T-helper 1 cell (primary cell): ENCODE measurements around the gene PLA2G4E.

ENCODE experiments used
- DNase-seq, 5 donors: peaks; one replicate each; pipeline ENCODE4 v3.0.0-alpha.2; 2012 to 2020

The PLA2G4E gene

DNA sequence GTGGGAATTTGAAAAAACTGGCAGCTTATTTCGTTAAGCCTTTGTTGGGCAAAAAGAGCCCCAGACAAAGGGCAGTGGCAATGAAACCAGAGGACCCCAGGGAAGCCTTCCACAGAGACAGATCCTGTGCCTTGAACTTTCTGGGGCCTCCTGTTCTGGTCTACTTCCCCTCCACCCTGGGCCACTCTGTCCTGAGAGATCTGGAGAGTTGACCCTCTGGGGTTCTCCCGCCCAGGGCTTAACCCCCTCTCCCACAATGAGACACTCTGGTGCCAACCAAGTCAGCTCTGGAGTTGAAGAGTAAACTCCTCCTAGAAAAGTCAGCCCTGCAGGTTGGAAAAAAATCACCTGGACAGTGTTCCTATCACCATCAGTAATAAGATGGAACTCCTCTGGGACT, 69.3 kb downstream of the PLA2G4E start:
- no peak for DNase-seq

DNA sequence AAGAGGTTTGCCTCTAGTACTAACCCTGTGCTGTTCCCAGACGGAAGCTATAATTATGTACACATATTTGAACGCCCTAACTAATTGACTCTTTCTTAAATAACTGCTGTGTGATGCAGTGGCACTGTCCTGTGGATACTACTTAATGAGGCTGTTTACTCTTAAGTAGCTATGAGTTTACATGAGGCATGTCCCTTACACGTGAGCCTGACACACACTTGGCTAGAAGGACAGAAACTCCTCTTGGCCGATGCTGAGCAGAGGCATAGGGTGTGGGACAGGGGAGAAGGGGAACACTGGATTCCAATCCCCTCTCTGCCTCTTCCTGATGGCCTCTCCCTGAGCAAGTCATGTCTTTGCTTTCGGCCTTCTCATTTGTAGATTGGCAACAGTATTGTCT, 70.4 kb downstream of the PLA2G4E start:
- no peak for DNase-seq

- no peak for DNase-seq
Measured at GRCh38 chr15:41950127-41950483, 70.7 kb downstream of the PLA2G4E start.

DNA sequence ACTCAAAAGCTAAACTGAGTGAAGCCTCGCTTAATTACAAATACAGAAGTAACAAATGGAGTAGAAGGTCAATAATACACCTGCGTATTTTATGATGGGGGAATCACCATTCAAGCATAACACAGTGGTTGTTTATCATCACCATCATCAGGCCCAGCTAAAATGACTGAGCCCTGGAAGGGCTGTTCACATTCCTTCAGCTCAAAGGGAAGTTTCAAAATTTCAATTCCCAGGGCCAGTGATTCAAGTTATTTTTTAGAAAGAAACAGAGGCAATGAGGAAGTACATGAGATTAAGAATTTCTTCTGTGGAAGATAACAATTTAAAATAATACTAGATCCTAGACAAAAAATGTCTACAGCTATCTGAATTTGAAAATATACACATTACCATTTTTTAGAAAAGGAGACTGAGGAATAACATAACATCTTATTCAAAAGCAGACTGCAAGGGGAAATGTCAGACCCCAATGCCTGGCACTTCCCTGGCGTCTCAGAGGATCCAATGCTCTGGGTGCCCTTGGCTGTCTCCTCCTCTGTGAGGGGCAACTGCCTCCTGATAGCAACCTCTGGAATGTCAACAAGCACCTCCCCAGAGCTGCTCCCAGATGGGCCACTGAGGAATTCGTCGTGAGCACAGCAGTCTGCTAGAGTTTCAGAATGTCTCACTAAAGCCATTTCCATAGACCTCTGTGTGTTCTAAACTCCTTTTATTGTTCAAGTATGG, 71.3 kb downstream of the PLA2G4E start:
- no peak for DNase-seq

DNA sequence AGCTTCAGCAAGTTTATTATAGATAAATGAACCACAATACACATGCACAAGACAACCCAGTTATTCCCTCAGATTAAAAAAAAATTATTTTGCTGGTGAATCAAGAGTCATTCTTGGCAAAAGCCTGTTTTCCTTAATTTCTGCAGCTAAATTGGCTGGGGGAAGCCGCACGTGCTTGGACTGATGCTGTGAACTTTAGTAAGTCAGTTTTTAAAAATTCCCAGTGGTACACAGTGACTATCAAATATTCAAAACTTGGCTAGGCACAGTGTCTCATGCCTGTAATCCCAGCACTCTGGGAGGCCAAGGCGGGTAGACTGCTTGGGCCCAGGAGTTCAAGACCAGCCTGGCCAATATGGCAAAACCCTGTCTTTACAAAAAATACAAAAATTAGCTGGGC, 72.4 kb downstream of the PLA2G4E start:
- no peak for DNase-seq

DNA sequence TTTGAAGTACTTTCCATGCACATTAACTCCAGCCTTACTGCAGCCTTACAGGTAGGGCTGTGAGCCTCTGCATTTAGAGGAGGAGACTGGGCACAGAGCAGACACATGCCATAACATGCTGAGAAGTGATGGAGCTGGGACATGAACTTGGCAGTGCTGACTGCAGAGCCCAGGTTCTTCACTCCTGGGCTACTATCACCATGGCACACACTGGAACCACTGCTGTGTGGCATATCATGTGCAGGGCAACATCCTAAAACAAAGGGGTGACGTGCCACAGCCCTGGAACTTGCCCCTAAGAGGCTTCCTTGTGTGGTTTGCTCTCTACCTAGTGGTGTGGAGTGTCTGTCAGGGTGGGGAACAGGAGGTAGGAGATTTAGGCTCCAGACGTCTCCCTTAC, 73.9 kb downstream of the PLA2G4E start:
- no peak for DNase-seq

DNA sequence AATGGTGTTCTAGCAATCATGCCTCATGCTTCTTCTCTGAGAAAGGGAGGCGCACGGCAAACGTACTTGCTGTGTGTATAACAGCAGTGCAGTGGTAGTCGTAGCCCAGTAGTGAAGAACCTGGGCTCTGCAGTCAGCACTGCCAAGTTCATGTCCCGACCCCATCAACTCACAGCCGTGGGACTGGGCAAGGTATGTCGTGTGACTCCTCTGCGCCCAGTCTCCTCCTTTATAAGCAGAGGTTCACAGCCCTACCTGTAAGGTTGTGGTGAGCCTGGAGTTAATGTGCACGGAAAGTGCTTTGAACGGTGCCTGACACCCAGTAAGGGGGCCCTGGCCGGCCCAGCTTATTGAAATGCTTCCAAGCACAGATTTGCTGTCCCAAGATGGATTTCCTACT, 75.1 kb downstream of the PLA2G4E start:
- DNase-seq = no peak

GRCh38 chr15:41945221-41945620, 75.6 kb downstream of the PLA2G4E start:
- DNase-seq = no peak

DNA sequence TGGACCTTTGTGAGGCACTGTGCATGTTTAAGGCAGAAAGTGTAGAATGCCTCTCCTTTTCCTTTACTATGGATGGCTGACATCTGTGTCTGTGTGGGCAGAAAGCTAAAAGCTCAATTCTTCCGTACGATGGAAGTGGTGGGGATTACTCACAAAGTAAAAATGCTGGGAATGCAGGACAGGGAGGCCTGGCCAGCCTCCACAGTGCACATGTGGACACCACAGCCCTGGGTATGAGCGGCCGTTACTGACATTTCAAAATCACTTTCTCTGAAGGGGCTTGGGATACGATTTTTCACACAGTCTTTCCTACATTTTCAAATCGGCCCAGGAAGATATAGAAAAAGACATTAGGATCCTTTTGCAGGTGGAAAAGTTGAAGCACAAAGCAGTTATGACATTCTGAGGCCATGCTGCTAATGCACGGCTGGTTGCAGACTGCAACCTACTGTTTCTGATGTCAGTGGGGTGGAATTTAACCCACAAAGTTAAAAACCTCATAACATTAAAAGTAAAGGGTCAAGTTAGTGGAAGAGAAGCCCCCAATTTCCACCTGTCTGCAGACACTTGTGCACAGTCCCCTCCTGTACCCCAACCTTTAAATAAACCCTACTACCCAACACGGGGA, 76.4 kb downstream of the PLA2G4E start:
- no peak for DNase-seq

- DNase-seq = no peak
Measured at GRCh38 chr15:41943543-41944312, 77.1 kb downstream of the PLA2G4E start.

DNA sequence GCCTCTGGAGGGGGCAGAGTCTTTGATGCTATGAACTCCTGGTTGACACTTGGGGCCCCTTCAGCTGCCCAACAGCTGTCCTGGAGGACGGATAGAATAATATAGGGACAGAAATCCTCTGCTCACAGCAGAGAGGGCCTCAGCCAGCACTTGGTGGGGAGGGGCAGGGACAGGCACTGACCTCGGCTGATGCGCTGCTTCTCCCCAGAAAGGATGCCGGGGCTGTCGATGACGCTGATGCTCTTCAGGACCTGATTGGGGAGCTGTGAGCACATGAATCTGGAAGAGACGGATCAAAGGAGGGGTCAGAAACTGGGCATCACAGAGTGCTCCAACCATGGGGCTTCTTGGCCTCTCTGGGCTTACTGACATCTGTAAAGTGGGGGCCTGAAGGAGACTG, 78.0 kb downstream of the PLA2G4E start:
- no peak for DNase-seq

DNA sequence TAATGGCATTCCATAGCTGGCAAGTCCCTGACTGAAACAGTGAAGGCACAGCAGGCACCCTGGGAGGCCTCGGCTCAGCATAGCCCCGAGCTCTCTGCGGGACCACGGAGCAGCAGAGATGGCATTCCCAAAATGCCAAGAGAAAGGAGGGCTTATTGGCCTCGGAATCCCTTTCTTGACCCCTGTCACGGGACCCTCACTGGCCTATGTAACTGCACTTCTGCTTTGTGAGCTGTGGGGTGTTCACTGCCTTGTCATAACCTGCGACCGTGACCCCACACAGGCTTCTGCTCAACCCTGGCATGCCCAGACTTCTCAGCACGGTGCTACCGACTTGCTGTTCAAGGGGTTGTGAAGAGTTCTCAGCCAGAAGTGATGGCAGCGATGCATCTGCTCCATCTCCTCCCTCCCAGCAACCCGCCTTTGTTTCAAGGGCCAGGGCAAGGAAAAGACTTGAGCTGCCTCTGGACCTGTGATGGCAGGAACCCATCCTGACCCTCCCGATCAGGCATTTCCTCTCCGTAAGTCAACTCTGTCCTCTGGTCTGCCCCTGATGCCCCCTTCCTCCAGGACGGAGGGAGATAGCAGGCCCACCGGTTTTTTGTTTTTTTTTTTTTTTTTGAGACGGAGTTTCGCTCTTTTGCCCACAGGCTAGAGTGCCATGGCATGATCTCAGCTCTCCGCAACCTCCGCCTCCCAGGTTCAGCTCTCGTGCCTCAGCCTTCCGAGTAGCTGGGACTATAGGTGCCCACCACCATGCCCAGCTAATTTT, 79.0 kb downstream of the PLA2G4E start:
- no peak for DNase-seq

DNA sequence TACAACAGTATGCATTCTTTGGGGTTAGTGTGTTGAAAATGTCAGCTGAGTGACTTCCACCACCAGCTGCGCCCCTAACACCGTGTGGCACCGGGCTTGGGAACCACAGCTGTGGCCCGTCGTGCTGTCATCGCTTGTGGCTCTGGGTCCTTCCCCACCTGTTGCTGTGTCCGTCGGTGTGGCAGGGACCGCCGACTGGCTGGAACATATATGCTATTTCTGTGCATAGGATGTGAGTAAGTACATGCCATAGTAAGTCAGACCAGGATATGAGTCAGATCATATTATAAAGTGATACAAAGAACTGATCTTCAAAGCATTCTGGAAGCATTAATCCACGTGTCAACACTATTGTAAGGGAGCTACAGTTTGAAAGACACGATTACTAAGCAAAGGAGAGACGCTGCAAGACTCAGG, 80.4 kb downstream of the PLA2G4E start:
- DNase-seq = peak in 1 of 5 donors; percentile 81

DNA sequence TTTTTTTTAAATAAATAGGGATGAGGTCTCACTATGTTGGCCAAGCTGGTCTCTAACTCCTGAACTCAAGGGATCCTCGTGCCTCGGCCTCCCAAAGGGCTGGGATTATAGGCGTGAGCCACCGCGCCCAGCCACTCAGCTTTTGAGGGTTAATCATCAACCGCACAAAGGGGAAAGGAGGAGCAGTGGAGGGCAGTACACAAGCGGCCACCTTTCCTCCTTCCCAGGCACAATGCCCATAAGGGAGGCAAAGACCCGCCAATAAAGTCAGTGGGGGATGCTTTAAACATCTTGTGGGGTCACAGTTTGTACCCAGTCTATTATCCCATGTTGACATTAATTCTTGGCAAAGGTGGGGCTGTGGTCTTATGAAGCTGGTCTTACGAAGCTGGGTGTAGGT, 80.9 kb downstream of the PLA2G4E start:
- no peak for DNase-seq

GRCh38 chr15:41937568-41937923, 83.3 kb downstream of the PLA2G4E start:
- DNase-seq = no peak

DNA sequence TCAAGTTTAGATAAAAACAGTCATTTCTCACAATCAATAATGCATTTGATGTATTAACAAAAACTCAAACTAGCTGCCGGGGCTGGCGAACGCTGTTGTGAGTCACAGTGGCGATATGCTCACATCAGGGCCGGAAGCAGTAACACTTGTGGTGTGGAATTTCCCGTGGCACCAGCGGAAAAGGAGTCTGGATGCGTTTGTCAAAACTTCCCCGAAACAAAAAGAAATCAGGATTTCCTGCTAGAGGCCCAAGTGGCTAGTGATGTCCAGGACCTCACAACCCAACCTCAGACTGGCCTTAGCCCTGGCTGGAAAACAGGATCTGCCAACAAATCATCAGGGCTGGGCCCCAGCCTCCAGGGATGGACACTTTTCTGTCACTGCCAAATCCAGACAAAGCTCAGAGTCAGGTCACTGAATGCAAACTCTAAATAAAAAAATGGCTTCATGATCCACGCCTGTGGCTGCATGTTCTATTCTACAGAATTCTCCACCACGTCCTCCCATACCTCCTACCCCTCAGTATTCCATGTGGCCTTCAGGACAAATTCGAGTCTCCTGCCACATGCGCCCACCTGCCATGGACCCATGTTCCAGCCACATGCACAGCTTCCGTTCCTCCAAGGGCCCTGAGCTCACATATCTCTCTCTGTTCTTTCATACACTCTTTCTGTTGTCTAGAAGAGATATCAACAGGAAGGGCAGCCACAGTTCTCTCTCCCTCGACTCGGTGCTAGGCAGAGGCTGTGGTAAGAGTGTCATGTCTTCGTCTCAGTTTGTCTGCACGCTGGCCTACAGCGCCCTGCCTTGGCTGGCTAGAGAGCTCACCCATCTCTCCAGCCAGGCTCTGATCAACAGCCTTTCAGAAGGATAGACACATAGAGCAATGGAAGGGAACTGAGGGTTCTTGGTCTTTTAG, 83.9 kb downstream of the PLA2G4E start:
- peak; percentile 66 to 87 (median 77) for DNase-seq

DNA sequence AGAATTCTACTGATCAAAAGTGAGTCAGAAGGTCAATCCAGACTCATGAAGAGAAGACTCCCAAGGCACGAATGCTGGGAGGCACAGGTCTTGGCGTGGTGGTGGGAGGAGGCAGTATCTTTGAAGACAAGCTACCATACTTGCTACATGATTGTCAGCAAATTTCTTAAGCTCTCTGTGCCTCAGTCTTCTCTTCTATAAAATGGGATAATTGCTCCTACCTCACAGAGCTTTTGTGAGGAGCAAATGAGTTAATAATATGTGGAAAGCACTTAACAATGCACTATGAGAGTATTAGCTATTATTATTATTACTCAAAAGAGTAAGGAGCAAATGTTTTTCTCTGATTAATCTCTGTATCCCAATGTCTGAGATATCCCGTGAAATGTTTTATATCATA, 84.7 kb downstream of the PLA2G4E start:
- DNase-seq = no peak

DNA sequence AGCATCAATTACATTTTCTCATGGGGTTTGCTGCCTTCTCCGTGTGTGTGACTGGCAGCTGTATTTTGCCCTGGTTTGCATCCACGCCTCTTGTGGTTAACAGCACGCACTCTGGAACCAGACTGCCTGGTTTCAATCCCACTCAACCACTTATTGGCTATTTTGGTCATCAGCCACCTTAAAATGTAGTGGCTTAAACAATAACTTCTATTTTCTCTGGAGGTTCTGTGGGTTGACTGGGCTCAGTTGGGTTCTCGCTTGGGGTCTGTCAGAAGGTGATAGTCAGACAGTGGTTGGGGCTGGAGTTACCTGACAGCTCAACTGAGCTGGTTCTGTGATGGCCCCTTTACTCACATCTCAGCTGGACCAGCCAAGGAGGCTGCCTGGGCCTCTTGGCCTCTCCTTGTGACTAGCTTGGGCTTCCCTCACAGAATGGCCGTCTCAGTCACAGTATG, 85.2 kb downstream of the PLA2G4E start:
- DNase-seq = peak in 1 of 5 donors; percentile 69

- peak; percentile 64 to 78 (median 74) for DNase-seq
Measured at GRCh38 chr15:41934843-41935242, 86.0 kb downstream of the PLA2G4E start.

- no peak for DNase-seq
Measured at GRCh38 chr15:41933771-41934170, 87.1 kb downstream of the PLA2G4E start.

- no peak for DNase-seq
Measured at GRCh38 chr15:41933326-41933725, 87.5 kb downstream of the PLA2G4E start.
